Stimulated activated naive CD8-positive, alpha-beta T cell treated with anti-CD3 and anti-CD28 coated beads, Interleukin-15, Interleukin-2, amounts not matched to agents 100 U/mL and 50 U/mL, for 24 hours (primary cell): Measurements from ENCODE around the gene BTBD1.
"Not testable (repeated sequence)": the region's sequence is repeated elsewhere in the genome, so short reads cannot be mapped to it uniquely, and the experiment has no call there.

Experiments used
- ATAC-seq: fragments of 150-1000 bp; cut with Tn5 transposase; one replicate; pipeline ENCODE4 v1.10.0; 2021
- DNase-seq: peaks from one replicate; pipeline ENCODE4 v3.0.0; 2021

Gene BTBD1

DNA sequence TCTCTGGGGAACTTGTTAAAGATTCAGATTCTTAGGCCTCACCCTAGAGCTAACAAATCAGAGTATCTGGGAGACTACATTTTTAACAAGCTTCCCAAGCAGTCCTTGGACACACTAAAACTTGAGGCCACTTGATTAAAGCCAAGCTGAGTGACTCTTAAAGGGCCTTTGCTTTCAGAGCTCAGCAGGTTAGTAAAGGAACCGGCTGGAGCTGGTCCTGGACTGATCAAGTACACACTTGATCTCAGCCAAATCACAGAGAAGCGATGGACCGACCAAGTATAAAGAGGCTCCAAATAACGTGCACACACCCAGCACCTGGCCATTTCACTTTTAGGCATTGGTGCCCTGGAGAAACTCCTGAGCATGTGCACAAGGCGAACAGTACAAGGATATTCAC is 27.5 kb upstream of the BTBD1 start:
- DNase-seq (no peak), ATAC-seq (no peak)

DNA sequence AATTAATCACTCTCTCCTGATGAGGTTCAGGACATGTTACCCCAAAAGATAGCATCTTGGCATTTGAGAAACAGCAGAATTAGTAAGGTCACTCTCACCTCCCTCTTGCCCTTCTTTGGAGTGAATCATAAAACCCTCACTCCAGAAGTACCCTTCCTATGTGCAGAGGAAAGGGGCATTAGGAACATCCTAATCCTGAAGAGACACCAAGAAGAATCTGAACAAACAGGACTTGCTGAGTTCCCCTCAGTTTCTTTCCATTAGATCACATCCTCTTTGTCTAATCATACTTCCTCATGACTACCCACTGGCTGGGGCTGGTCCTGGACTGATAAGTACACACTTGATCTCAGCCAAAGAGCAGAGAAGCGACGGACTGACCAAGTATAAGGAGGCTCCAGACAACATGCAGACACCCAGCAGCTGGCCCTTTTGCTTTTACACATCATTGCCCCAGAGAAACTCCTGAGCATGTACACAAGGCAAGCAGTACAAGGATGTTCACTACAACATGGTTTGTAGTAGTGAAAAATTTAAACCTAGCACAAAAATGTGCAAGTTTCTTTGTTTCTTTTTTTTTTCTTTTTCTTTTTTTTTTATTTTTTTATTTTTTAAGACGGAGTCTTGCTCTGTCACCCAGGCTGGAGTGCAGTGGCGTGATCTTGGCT is 25.4 kb upstream of the BTBD1 start:
- peak; percentile 69 for ATAC-seq
- DNase-seq: peak; percentile 26

DNA sequence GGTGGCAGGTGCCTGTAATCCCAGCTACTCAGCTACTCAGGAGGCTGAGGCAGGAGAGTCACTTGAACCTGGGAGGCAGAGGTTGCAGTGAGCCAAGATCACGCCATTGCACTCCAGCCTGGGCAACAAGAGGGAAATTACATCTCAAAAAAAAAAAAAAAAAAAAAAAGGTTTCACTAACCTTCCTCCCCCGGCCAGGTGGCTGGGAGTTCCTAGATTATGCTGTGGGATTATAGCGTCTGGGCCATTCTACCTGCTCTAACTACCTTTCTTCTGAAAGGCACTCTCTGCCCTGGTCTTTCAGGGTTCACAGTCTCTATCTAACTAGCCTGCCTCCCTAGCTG is 24.9 kb upstream of the BTBD1 start:
- DNase-seq, ATAC-seq: not testable (repeated sequence)

DNA sequence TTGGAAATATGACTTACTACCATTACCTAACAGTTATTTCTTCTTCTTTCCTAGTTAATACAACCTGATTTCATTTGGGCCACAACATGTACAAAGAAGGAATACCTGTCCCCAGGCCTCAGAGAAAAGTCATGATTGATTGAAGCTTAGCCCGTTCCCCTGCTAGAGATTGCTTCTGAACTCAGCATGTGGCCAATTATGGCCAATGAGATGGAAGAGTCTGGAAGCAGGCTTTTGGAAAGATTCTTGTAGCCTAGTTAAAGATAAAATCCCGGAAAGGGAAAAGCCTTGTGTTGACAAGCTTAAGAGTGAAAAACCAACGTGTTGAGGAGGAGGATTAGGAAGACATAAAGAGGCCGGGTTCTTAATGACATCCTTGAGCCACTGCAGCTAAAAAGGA is 23.4 kb upstream of the BTBD1 start:
- ATAC-seq (no peak), DNase-seq (no peak)

DNA sequence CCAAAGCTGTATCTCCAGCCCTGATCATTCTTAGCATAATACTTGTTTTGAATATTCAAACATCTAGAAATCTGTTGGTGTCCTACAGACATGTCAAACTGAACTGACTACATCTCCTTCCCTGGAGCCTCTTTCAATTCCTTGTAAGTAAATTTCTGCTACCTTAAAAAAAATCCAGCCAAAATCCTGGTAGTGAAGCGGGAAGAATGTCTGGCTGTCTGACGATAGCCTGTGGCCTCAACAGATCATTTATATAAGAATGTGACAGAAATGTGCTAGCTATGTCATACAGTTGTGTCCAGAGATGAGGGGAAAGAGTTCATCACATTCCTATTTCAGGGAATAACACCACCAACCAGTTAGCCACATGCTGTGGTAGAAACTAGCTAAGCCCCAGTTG is 21.8 kb upstream of the BTBD1 start:
- DNase-seq: no peak
- ATAC-seq: no peak

DNA sequence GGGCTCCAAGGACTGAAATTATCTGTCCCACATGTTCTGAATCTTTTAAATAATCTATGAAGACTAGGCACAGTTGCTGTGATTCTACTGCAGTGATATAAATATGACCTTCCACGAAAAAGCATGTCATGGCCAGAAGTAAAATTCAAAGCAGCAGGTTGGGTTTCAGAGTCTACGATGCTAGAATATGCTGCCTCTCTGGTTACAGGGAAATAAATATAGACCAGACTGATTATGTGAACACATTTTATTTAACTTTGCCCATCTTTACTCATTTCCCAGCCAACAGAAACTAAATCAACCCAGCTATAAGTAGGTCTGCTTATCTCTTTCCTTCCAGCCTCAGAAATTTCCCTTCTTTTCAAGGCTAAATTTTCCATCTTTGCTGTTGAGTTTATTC is 20.5 kb upstream of the BTBD1 start:
- DNase-seq: no peak
- no peak for ATAC-seq

DNA sequence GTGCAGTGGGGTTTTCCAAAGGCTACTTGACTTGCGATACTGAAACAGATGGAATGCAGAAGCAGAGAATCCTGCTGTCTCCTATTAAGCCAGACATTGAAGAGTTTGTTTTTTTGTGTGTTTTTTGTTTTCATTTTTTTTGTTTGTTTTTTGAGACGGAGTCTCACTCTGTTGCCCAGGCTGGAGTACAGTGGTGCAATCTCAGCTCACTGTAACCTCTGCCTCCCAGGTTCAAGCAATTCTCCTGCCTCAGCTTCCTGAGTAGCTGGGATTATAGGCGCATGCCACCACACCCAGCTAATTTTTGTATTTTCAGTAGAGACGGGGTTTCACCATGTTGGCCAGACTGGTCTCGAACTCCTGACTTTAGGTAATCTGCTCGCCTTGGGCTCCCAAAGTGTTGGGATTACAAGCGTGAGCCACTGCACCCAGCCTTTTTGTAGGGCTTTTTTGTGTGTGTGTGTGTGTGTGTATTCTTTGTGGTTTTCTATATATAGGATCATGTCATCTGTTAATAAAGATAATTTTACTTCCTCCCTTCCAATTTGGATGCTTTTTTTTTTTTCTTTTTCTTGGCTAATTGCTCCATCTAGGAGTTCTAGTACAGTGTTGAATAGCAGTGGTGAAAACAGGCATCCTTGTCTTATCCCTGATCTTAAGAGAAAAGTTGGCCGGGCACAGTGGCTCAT is 19.0 kb upstream of the BTBD1 start:
- not testable (repeated sequence) for DNase-seq, ATAC-seq

DNA sequence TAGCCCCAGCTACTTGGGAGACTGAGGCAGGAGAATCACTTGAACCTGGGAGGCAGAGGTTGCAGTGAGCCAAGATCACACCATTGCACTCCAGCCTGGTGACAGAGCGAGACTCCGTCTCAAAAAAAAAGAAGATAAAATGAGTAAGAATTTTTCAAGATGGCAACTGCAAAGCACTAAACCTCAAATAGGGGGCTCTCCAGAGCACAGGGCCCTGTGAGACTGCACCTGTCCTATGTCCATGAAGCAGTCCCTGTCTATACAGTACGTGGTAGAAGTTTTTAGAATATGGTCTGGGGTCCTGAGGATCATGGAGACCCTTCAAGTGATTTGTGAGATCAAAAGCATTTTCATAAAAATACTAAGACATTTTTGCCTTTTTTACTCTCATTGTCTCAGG is 18.4 kb upstream of the BTBD1 start:
- not testable (repeated sequence) for DNase-seq, ATAC-seq

DNA sequence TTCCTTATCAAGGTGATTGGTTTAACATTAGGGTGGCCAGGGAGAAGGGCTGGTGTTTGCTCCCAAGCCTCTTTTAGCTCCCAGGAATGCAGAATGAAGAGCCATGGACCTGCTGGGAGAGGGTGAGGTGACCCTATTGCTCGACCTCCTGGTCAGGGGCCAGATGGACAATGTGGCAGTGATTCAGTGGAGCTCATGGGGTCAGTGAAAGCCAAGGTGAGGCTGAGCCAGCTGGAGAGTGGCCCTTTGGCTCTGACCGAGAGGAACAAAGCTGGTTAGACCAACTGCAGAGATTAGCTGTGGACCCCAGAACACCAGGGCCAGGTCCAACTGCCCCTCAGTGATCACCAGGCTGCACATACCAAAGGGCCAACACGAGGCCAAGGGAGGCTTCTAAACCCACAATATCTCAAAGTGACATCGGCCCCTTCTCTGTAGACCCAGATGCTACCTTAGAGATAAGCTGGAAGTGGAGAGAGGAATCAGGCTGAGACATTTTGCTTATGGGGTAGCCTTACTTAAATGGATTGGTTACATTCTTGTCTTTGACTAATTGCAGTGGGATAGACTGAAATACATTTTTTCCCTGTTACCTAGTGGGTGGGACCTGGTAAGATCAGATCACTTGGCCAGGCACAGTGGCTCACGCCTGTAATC is 15.8 kb upstream of the BTBD1 start:
- no peak for DNase-seq
- ATAC-seq: no peak

DNA sequence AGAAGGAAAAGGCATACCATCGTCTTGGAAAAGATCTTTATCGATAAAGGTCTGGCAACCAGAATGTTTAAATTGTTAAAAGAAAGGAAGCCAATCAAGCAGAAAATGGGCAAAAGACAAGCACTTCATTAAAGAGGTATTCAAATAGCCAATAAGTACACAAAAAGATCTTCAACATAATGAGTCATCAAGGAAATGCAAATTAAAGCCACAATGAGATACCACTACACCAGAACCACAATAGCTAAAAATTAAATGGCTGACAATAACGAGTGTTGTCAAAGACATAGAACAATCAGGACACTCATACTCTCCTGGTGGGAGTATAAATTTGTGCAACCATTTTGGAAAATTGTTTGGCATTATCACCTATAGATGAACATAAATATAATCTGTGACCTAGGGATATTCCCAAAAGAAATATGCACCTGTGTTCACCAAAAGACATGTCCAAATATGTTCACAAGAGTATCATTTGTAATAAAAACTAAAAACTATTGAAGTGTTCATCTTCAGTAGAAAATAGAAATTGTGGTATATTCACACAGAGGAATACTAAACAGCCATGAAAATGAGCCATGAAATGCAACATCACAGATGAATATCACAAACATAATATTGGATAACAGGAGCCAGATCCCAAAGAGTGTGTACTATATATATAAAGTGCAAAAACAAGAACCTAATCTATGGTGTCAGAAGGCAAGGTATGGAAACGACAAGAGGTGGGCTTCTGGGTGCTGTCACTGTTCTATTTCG is 14.4 kb upstream of the BTBD1 start:
- DNase-seq (no peak), ATAC-seq (no peak)

DNA sequence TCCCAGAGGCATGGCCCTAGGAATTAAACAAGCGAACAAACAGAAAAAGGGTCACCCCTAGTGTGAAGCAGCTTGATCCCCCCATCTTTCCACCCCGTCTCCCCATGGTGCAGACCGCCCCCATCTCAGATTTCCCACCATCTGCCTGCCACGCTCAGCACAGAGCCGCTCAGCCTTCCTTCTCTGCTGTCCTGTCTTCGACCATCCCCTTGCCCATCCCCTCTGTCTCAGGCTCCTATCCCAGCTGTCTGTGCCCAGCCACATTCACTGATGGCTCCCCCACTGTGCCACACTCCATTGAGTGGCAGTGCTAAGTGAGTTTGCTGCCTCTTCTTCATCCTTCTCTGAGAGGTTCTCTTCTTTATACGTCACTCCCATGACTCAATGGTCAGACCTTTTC is 11.7 kb upstream of the BTBD1 start:
- DNase-seq (no peak), ATAC-seq (no peak)

DNA sequence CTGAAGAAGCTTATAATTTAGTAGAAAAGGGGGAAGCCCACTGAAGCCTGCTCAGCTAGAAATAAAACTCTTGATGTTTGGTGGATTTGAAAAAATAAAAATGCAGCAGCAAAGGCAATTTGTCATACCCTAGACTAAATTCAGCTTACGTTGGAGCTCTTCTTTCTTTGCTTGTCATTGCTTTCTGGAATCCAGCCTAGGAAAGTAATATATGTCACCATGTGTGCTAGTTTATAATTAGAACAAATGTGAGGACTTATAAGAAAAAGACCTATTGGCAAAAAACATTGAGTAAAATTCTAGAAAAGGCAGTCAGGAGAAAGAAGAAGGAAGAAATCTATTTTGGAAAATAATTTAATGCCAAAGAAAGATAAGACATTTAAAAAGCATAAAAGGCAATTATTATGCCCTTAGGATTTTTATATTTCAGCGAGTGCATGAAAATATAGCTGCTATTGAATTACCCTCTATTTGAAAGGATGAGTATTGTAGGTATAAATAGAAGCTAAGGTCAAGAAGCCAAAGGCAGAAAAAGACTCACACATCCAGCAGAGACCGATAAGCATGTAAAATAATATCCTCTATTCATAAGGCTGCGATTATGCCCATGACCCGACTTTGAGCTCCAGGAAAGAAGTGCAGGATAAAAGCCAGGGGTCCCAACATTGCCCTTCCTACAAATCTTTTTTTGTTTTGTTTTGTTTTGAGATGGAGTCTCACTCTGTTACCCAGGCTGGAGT is 10.6 kb upstream of the BTBD1 start:
- ATAC-seq: no peak
- DNase-seq: no peak

DNA sequence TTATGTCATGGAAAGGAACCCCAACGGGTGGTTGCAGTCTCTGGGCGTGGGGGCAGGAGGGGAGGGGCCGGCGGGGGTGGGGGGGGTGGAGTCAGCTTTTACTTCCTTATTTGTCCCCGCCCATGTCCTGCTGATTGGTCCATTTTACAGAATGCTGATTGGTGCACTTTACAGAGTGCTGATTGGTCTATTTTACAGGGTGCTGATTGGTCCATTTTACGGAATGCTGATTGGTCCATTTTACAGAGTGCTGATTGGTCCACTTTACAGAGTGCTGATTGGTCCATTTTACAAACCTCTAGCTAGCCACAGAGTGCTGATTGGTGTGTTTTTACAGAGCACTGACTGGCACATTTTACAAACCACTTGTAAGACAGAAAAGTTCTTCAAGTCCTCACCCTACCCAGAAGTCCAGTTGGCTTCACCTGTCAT is 2.2 kb upstream of the BTBD1 start:
- not testable (repeated sequence) for ATAC-seq

DNA sequence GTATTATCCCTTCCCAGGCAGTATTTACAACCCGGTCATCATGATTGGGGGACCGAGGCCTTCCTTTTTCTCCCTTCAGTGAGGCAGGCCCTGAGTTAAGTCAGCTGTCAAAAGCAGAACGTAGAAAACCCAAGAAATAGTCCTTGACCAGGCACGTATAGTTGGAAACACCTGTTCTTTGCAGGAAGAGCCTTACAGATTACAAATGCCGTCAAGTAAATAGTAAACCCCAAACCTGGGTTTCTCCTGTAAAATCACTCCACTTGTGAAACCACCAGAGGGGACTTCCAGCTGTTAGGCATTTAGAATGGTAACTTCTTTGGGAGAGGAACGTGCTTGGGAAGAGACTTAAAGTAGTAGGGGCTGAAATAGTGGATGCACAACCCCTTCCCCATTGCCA is 1.0 kb upstream of the BTBD1 start:
- DNase-seq (no peak), ATAC-seq (no peak)

More for the DNA sequence above, 2.2 kb upstream of the BTBD1 start:
- DNase-seq: peak; percentile 42

DNA sequence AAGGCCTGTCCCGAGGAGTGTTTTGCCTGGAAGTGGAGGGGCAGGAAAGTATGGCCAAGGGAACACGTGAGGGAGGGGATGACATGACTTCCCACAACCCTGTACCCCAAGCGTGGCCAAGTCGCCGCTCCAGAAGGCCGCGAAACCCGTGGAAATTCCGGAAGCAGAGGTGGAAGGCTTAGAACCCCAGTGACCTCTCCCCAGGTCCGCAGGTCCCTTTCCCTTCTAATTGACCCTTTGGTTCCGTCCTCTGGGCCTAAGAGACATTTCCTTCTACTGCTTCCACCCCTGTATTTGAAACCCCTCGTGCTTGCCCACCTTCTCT is 548 bp upstream of the BTBD1 start:
- DNase-seq: no peak
- ATAC-seq: no peak

DNA sequence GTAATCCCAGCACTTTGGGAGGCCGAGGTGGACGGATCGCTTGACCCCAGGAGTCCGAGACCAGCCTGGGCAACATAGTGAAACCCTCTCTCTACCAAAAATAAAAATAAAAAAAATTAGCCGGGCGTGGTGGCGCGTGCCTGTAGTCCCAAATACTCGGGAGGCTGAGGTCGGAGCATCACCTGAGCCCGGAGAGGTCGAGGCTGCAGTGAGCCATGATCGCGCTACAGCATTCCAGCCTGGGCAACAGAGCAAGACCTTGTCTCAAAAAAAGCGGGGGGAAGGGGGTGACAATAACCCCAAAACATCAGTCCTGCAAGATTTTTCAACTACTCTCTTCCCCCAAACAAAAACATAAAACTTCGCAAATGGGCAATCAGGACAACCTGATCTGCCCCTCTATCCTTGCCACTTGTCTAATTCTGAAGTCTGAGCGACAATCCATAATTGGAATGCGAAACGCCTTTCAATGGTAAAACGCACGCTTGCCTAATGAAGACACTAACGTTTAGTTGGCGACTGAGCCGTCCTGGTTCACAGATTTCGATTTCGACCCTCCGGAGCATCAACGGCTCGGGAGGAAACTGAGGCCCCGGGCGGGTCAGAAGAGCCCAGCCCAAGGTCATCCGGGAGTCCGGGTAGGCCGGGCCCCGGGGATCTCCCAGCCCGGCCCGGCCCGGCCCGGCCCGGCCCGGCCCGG is 868 bp downstream of the BTBD1 start:
- ATAC-seq (no peak), DNase-seq (no peak)

DNA sequence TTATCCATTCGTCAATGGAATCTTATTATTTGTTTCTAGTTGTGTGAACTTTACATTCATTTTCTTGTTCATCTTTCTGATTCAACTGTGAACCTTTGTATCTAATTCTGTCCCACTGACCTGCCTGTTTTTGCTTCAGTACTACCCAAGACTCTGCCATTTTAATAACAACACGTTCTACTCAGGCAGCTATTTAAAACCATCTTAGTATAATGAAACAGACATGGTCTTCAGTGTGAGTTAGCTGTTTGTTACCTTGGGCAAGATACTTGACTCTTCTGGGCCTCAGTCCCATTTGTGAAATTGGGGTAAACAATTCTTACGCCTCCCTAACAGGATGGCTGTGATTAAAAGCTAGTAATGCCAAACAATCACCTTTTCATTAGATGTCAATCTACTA is 1.6 kb downstream of the BTBD1 start:
- ATAC-seq: no peak
- no peak for DNase-seq

DNA sequence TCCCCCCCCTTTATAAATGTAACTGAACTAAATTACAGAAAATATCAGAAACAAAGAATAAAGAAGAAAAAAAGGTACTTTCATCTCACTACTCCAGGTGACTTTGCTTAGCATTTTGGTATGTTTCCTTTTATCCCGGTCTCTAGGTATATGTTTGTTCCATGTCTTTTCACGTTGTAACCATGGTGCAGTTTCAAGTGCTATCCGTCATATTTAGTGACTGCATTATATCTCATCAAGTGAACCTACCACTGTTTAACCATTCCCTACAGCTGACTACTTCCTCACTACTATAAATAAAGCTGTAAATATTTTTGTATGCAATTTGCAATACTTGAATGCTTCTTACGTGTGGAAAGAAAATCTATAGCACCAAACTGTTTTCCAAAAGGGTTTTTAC is 2.2 kb downstream of the BTBD1 start:
- no peak for DNase-seq
- no peak for ATAC-seq

DNA sequence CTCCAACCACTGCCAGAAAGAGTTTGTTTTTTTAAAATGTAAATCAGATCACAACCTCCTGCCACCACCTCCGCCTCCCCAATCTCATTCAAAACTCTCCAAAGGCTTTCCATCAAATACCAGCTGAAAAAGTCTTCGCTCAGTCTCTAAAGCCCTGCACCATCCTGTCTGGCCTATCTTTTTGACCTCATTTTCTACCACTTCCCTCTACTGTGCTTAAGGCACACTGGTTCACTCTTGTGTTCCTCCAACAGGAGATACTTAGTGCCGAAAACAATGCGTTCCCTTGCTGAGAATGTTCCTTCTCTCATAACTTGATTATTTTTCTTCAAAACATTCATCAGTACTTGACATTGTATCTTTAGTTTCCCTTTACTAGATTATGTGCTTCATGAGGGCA is 3.5 kb downstream of the BTBD1 start:
- ATAC-seq (no peak), DNase-seq (no peak)

DNA sequence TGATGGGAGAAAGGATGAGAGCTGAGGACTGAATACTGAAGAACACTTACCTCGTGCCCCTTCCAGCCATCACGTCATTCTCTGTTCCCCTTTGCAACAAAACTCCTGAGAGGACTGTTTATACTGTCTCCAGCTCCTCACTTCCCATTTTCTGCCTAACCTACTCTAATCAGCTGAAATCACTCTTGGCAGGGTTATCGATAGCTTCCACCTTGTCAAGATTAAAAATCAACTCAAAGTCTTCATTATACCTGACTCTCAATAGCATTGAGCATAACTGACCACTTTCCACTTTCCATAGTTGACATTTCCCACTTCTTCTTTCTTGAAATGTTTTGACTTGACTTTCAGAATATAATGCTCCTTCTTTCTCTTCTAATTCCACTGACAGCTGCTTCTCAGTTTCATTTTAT is 4.3 kb downstream of the BTBD1 start:
- ATAC-seq (no peak), DNase-seq (no peak)

DNA sequence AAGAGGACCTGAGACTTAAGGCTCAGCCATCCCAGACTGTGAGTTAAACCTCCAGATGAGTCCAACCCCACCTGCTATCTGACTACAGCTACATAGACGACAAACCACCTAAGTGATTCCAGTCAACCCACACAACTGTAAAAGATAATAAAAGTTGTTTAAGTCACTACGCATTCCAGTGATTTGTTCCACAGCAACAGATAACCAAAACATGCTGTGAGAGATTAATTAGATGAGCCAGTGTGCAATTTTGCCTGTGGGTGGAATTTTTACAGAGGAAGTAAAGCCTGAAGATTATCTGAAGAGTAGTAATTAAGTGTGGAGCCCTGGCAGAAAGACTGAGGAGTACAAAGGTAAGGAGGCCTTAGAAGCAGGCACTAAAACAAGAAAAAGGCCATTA is 5.4 kb downstream of the BTBD1 start:
- no peak for DNase-seq

More for the DNA sequence above, 5.4 kb downstream of the BTBD1 start:
- no peak for ATAC-seq
